ENCODE measurements around the gene RPRM. TPM values are rescaled to one million over a fixed set of nuclear protein-coding genes. Genes with fewer than 3 reads are reported as not detected.

Gene RPRM
- not detected in 5 replicates for total RNA-seq (2022; extraction: Qiagen RNA extraction; ENCODE audit: low read depth)

DNA sequence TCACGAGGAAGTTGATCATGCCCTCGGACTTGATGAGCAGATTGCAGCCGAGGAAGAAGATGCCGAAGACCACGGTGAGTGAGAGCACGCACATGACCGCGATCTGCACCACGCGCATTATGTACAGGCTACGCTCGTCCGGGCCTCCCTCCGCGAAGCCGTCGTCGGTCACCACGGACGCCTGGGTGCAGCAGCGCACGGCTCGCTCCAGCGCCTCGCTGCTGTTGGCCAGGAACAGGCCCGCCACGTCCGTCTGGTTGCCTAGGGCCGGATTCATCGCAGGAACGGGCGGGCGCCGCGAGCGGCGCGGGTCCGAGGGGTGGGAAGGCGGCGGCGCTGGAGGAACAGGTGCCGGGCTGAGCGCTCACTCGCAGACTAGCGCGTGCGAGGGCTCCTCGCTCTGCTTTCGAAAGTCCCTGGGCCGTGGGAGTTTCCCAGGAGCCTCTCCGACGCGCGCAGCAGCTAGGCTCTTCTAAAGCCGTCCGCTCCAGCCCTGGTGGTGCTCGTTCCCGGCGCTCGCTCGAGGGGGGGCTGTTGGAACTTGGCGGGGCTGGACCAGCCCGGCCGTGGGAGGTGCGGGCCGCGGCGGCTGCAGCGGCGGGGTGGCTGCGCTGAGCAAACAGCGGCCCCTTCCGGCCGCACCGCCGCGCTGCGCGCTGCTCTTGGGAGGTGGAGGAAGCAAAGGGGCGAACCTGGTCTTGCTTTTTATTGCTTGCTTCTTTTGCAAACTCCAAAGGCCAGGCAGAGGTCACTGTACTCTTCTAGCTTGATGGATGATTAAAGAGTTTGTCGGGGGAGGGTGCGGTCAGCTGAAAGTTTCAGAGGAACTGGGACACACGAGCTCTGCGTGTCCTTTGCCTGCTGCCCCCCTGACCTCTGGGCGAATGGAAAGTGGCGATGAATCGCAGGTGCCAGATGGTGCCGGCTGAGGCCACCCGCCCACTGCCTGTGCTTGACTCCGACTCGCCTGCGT, at the start of gene RPRM:
RPRM (minus strand) TSS at position 474 of the 973 bp plus-strand sequence; CDS start at position 277, 197 bp downstream.

